Inferior parietal cortex (tissue), 1 donor: Measurements from ENCODE around the gene MEGF10.
A peak's percentile ranks its signal among the peaks of the same experiment; 100 is the strongest.

Source experiments
- DNase-seq: peaks from one replicate; pipeline ENCODE4 v3.0.0-alpha.2; 2016; ENCODE audit errors: extremely low spot score

MEGF10 gene

GRCh38 chr5:127411381-127411780, 120.8 kb downstream of the MEGF10 start:
- no peak for DNase-seq

GRCh38 chr5:127412698-127413097, 122.1 kb downstream of the MEGF10 start:
- DNase-seq: no peak

GRCh38 chr5:127415034-127415433, 124.4 kb downstream of the MEGF10 start:
- DNase-seq: no peak

- peak; percentile 35 for DNase-seq
Observed at GRCh38 chr5:127416906-127417305, 126.3 kb downstream of the MEGF10 start.

- no peak for DNase-seq
Observed at GRCh38 chr5:127417528-127417927, 126.9 kb downstream of the MEGF10 start.

- no peak for DNase-seq
Observed at GRCh38 chr5:127418367-127418766, 127.8 kb downstream of the MEGF10 start.

GRCh38 chr5:127418974-127419682, 128.5 kb downstream of the MEGF10 start:
- DNase-seq: no peak

GRCh38 chr5:127419683-127420257, 129.2 kb downstream of the MEGF10 start:
- no peak for DNase-seq

- no peak for DNase-seq
Observed at GRCh38 chr5:127420758-127421157, 130.2 kb downstream of the MEGF10 start.

- DNase-seq: no peak
Observed at GRCh38 chr5:127421471-127421870, 130.9 kb downstream of the MEGF10 start.

GRCh38 chr5:127423173-127423798, 132.7 kb downstream of the MEGF10 start:
- no peak for DNase-seq

- DNase-seq: no peak
Observed at GRCh38 chr5:127425037-127425436, 134.4 kb downstream of the MEGF10 start.

- no peak for DNase-seq
Observed at GRCh38 chr5:127425868-127426267, 135.3 kb downstream of the MEGF10 start.

- no peak for DNase-seq
Observed at GRCh38 chr5:127426661-127427060, 136.1 kb downstream of the MEGF10 start.

GRCh38 chr5:127428276-127428675, 137.7 kb downstream of the MEGF10 start:
- no peak for DNase-seq

GRCh38 chr5:127428748-127429147, 138.2 kb downstream of the MEGF10 start:
- peak; percentile 65 for DNase-seq

- DNase-seq: no peak
Observed at GRCh38 chr5:127429928-127430327, 139.3 kb downstream of the MEGF10 start.

- no peak for DNase-seq
Observed at GRCh38 chr5:127430627-127431026, 140.0 kb downstream of the MEGF10 start.

- DNase-seq: no peak
Observed at GRCh38 chr5:127431977-127432585, 141.5 kb downstream of the MEGF10 start.

- no peak for DNase-seq
Observed at GRCh38 chr5:127433526-127433925, 142.9 kb downstream of the MEGF10 start.

GRCh38 chr5:127434588-127434987, 144.0 kb downstream of the MEGF10 start:
- DNase-seq: no peak

- no peak for DNase-seq
Observed at GRCh38 chr5:127435821-127436220, 145.2 kb downstream of the MEGF10 start.

- DNase-seq: no peak
Observed at GRCh38 chr5:127439644-127440043, 149.0 kb downstream of the MEGF10 start.
